ENCODE results near the gene ANKRD9. TPM values are rescaled to one million over a fixed set of nuclear protein-coding genes. Genes with fewer than 3 reads are reported as not detected.

Gene ANKRD9
- total and polyA plus RNA-seq, 2 of the 13 experiments (the other 11 are each of a cell fraction or from before 2014, with no cell fraction given): 10.0 to 15.0 TPM

- TF ChIP-seq PHF5A (CRISPR knock-in tag; IDR thresholded peaks at IDR 0.05; ENCODE audit: low read depth, unreplicated experiment): no peak
- no peak for TF ChIP-seq ATF2 (CRISPR knock-in tag; IDR thresholded peaks at IDR 0.05)
- no peak for TF ChIP-seq EHMT2 (IDR thresholded peaks at IDR 0.05; ENCODE audit: borderline replicate concordance, low read depth, low read length)
- TF ChIP-seq ZNF335 (CRISPR knock-in tag; IDR thresholded peaks at IDR 0.05): no peak
- no peak for TF ChIP-seq RFX1 (IDR thresholded peaks at IDR 0.05)
- TF ChIP-seq NR0B2 (CRISPR knock-in tag; IDR thresholded peaks at IDR 0.05): no peak
- no peak for TF ChIP-seq ZFP41 (CRISPR knock-in tag; IDR thresholded peaks at IDR 0.05; ENCODE audit: borderline replicate concordance)
- no peak for TF ChIP-seq PAWR (CRISPR knock-in tag; IDR thresholded peaks at IDR 0.05; ENCODE audit: borderline replicate concordance)
- no peak for TF ChIP-seq ZBTB1 (CRISPR knock-in tag; IDR thresholded peaks at IDR 0.05; ENCODE audit: borderline replicate concordance)
- no peak for TF ChIP-seq ZNF720 (CRISPR knock-in tag; IDR thresholded peaks at IDR 0.05)
- TF ChIP-seq ZNF567 (CRISPR knock-in tag; IDR thresholded peaks at IDR 0.05; ENCODE audit: borderline replicate concordance): 0 out of 2 replicates have a peak, but pooled peaks have one; percentile 13
- TF ChIP-seq FOXK1 (CRISPR knock-in tag; IDR thresholded peaks at IDR 0.05; ENCODE audit: borderline replicate concordance, low read depth): no peak
- TF ChIP-seq TBX3 (IDR thresholded peaks at IDR 0.05; ENCODE audit: borderline replicate concordance): no peak
- no peak for TF ChIP-seq U2AF2 (IDR thresholded peaks at IDR 0.05; ENCODE audit: low read depth, low read length)
- TF ChIP-seq ZNF790 (CRISPR knock-in tag; IDR thresholded peaks at IDR 0.05; ENCODE audit: borderline replicate concordance): no peak
- TF ChIP-seq CREB1 (IDR thresholded peaks at IDR 0.05): no peak
- peak; percentile 37; the same call in 1 of the 2 replicates for TF ChIP-seq CREB1 (CRISPR knock-in tag; IDR thresholded peaks at IDR 0.05)
- TF ChIP-seq ZNF749 (CRISPR knock-in tag; IDR thresholded peaks at IDR 0.05; ENCODE audit: borderline replicate concordance): no peak
- TF ChIP-seq SOX13 (IDR thresholded peaks at IDR 0.05): no peak
- TF ChIP-seq SOX13 (CRISPR knock-in tag; conservative IDR thresholded peaks at IDR 0.05 in 1 of 2, IDR thresholded peaks at IDR 0.05 in 1 of 2): no peak
- TF ChIP-seq AHR (CRISPR knock-in tag; IDR thresholded peaks at IDR 0.05): no peak
- no peak for TF ChIP-seq RARG (CRISPR knock-in tag; IDR thresholded peaks at IDR 0.05; ENCODE audit: low read depth)
- TF ChIP-seq SYNCRIP (IDR thresholded peaks at IDR 0.05; ENCODE audit: insufficient read depth, low read depth, low read length): no peak
- no peak for TF ChIP-seq HMG20B (CRISPR knock-in tag; conservative IDR thresholded peaks at IDR 0.05)
- no peak for TF ChIP-seq MAZ (IDR thresholded peaks at IDR 0.05; ENCODE audit: borderline replicate concordance, low read depth, low read length)
- no peak for TF ChIP-seq MAZ (CRISPR knock-in tag; IDR thresholded peaks at IDR 0.05; ENCODE audit: low read depth)
- no peak for TF ChIP-seq TFAP4 (IDR thresholded peaks at IDR 0.05; ENCODE audit: borderline replicate concordance, low read depth)
- TF ChIP-seq IRF9 (CRISPR knock-in tag; IDR thresholded peaks at IDR 0.05; ENCODE audit: borderline replicate concordance): no peak
- TF ChIP-seq IRF2 (CRISPR knock-in tag; IDR thresholded peaks at IDR 0.05): no peak
These were observed 15.8 kb upstream of the ANKRD9 start (continued) for GRCh38 chr14:102525219-102525928.
